Esophagus muscularis mucosa (tissue), 4 donors: ENCODE results near the gene ANKRD23. TPM values are rescaled to one million over a fixed set of nuclear protein-coding genes. Genes with fewer than 3 reads are reported as not detected.

Experiments used
- DNase-seq: peaks from one replicate; pipeline ENCODE4 v3.0.0-alpha.2; 2017; ENCODE audit errors: extremely low spot score
- H3K27ac ChIP-seq, 4 donors: fragments of 200-600 bp; sonication (generic); replicated peaks in 1 of 4; 1 replicate in 3 of 4; 2 replicates in 1 of 4; pipeline ENCODE4 v1.5.1; 2016 to 2019; ENCODE audit warnings: mild to moderate bottlenecking in 1 of 4
- H3K27me3 ChIP-seq, 4 donors: fragments of 200-600 bp; sonication (generic); one replicate each; pipeline versions ENCODE4 v1.5.1 to v1.6.0; 2016 to 2019
- H3K36me3 ChIP-seq, 4 donors: fragments of 200-600 bp; sonication (generic); one replicate each; pipeline ENCODE4 v1.5.1; 2016 to 2019
- H3K4me1 ChIP-seq, 4 donors: fragments of 200-600 bp; sonication (generic); one replicate each; pipeline ENCODE4 v1.5.1; 2016 to 2019
- H3K4me3 ChIP-seq, 4 donors: fragments of 200-600 bp; sonication (generic); 1 replicate in 2 of 4; 2 replicates in 2 of 4; pipeline ENCODE4 v1.5.1; 2016 to 2019; ENCODE audit warnings: mild to moderate bottlenecking in 4 of 4, moderate library complexity in 1 of 4
- H3K9me3 ChIP-seq, 4 donors: fragments of 200-600 bp; sonication (generic); 1 replicate in 3 of 4; 2 replicates in 1 of 4; pipeline ENCODE4 v1.5.1; 2016 to 2019
- EP300 ChIP-seq: sonication (generic); formaldehyde crosslinking; IDR thresholded peaks from one replicate; pipeline ENCODE4 v1.6.1; 2017; ENCODE audit warnings: antibody characterized with exemption
- POLR2A ChIP-seq: fragments of 450-650 bp; IDR thresholded peaks from one replicate; pipeline ENCODE4 v1.6.1; 2017; ENCODE audit warnings: antibody characterized with exemption, moderate library complexity, mild to moderate bottlenecking, low read depth
- POLR2AphosphoS5 ChIP-seq, 2 donors: sonication (generic); formaldehyde crosslinking; IDR thresholded peaks; one replicate each; pipeline ENCODE4 v1.6.1; 2017; ENCODE audit warnings: antibody characterized with exemption in 2 of 2
- WGBS: methylation state at CpG from one replicate; pipeline ENCODE4 v1.1.5; 2018; 5-methylcytosine and 5-hydroxymethylcytosine counted together
- intact Hi-C: fragments of 100-400 bp; cut with DNase I; formaldehyde crosslinking; loops from one replicate; pipeline ENCODE4 v1.15.1; 2023
- total RNA-seq, 4 donors: library from RNA; depleted of rRNA; stranded (reverse); fragments of >200 nt; gene quantifications; one replicate each; pipeline versions ENCODE4 v1.1.0 to v1.2.1, GENCODE V29; 2016
- TF ChIP-seq, protein P1 (sequence below), 3 experiments: fragments of 200-600 bp in 2 of 3; fragments of 450-650 bp in 1 of 3; sonication (generic) in 2 of 3; IDR thresholded peaks; one replicate each; pipeline ENCODE4 v1.5.1; 2017 to 2019; ENCODE audit warnings: antibody characterized with exemption in 3 of 3, mild to moderate bottlenecking in 2 of 3, moderate library complexity in 1 of 3

The ANKRD23 gene
- total RNA-seq, 4 donors from 2014 or later: 2.2 to 6.0 (median 4.2) TPM

DNA sequence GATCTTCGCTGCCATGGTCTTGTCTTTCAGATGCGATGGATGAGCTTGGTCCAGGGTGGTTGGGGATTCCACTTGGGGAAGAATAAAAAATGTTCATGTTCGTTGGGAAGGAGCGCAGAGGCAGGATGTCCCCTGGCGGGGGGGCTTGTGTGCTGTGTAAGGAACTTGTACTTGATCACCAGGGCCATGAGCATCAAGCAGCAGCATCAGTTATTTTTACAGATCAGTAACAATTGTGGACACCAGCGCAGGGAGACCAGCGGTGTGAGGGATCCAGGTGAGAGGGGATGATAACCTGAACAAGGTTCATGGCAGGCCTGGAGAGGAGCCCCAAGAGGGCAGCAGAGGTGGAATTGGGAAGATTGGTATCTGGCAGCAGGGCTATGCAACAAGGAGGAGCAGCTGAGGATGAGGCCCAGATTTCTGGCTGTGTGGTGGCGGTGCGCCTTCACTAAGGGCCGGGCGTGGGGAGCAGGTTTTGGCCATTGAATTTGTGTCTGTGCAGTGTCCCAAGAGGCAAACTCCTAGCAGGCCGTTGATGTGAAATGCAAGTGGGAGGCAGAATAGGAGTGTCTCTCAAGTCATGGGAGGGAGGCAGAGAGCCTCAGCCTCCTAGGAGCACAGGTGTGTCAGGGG is 23.8 kb downstream of the ANKRD23 start:
- intact Hi-C loops: loop anchor here (5.0 to 10.0 kb wide), 2 partner anchors 58 to 185 kb away; partner anchors contain the start of genes CNNM4 and KANSL3
- H3K27me3 ChIP-seq: no peaks in the 10 kb centered on the region
- H3K9me3 ChIP-seq: no peaks in the 10 kb centered on the region
- no peak overlapping the region for H3K27ac ChIP-seq
- peaks cover 59 to 85% (median 83%) of the 10 kb centered on the region in 4 donors for H3K4me1 ChIP-seq
- 86% methylated on average over 11 of the region's 12 CpGs for WGBS
- peaks cover 0 to 23% (median 8%) of the 10 kb centered on the region in 4 donors for H3K36me3 ChIP-seq
- no peak overlapping the region for H3K4me3 ChIP-seq
- no peak for DNase-seq
- TF ChIP-seq POLR2AphosphoS5 (IDR thresholded peaks at IDR 0.05) (no peak), EP300 (no peak), POLR2A (no peak)
- TF ChIP-seq, protein P1, sequence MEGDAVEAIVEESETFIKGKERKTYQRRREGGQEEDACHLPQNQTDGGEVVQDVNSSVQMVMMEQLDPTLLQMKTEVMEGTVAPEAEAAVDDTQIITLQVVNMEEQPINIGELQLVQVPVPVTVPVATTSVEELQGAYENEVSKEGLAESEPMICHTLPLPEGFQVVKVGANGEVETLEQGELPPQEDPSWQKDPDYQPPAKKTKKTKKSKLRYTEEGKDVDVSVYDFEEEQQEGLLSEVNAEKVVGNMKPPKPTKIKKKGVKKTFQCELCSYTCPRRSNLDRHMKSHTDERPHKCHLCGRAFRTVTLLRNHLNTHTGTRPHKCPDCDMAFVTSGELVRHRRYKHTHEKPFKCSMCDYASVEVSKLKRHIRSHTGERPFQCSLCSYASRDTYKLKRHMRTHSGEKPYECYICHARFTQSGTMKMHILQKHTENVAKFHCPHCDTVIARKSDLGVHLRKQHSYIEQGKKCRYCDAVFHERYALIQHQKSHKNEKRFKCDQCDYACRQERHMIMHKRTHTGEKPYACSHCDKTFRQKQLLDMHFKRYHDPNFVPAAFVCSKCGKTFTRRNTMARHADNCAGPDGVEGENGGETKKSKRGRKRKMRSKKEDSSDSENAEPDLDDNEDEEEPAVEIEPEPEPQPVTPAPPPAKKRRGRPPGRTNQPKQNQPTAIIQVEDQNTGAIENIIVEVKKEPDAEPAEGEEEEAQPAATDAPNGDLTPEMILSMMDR (IDR thresholded peaks at IDR 0.05): no peak

GRCh38 chr2:96819128-96819875 is 24.5 kb downstream of the ANKRD23 start:
- no peaks in the 10 kb centered on the region for H3K27me3 ChIP-seq
- H3K27ac ChIP-seq: no peak overlapping the region
- no peak for DNase-seq
- H3K4me1 ChIP-seq: peaks cover 55 to 80% (median 78%) of the 10 kb centered on the region in 4 donors
- H3K36me3 ChIP-seq: peaks cover 0 to 18% (median 5%) of the 10 kb centered on the region in 4 donors
- no peaks in the 10 kb centered on the region for H3K9me3 ChIP-seq
- peak overlapping the region; percentile 4 to 69 (median 16) for H3K4me3 ChIP-seq
- 72% methylated on average over 7 of the region's 10 CpGs for WGBS
- TF ChIP-seq, protein P1 (IDR thresholded peaks at IDR 0.05): no peak
- no peak for TF ChIP-seq POLR2A
- no peak for TF ChIP-seq POLR2AphosphoS5 (IDR thresholded peaks at IDR 0.05)
- no peak for TF ChIP-seq EP300
- intact Hi-C loops: loop anchor here (5.0 to 10.0 kb wide), 2 partner anchors 57 to 185 kb away; partner anchors contain the start of genes CNNM4 and KANSL3

GRCh38 chr2:96817882-96818281 is 25.9 kb downstream of the ANKRD23 start:
- Histone ChIP-seq H3K27ac (peak overlapping the region in 1 of 4 donors; percentile 97), H3K4me1 (peaks cover 49 to 66% (median 64%) of the 10 kb centered on the region in 4 donors), H3K27me3 (no peaks in the 10 kb centered on the region), H3K4me3 (peak overlapping the region; percentile 69 to 98 (median 86)), H3K9me3 (no peaks in the 10 kb centered on the region), H3K36me3 (peaks cover 0 to 12% (median under 1%) of the 10 kb centered on the region in 4 donors)
- 83% methylated on average over 8 of the region's 8 CpGs for WGBS
- intact Hi-C loops: loop anchor here (2.0 to 10.0 kb wide), 3 partner anchors 39 to 183 kb away; partner anchors contain the start of genes CNNM4 and KANSL3
- DNase-seq: no peak
- TF ChIP-seq EP300 (no peak), POLR2AphosphoS5 (IDR thresholded peaks at IDR 0.05) (no peak), POLR2A (no peak)
- TF ChIP-seq, protein P1 (IDR thresholded peaks at IDR 0.05): no peak

DNA sequence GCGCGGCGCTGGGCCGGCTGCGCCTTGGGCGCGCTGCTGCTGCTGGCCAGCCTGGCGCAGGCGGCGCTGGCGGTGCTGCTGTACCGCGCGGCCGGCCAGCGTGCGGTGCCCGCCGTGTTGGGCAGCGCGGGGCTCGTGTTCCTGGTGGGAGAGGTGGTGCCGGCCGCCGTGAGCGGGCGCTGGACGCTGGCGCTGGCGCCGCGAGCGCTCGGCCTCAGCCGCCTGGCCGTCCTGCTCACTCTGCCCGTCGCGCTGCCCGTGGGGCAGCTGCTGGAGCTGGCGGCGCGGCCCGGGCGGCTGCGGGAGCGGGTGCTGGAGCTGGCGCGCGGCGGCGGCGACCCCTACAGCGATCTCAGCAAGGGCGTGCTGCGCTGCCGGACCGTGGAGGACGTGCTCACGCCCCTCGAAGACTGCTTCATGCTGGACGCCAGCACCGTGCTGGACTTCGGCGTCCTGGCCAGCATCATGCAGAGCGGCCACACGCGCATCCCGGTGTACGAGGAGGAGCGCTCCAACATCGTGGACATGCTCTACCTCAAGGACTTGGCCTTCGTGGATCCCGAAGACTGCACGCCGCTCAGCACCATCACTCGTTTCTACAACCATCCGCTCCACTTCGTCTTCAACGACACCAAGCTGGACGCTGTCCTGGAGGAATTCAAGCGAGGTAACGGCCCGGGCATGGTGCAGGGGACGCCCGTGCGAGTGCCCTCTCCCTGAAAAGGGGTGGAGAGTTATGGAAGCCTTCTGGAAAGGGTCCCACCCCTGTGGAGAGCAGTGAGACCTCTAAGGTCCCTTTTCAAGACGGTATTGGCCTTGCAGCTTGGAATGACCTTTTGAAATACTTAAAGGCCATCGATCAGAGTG is 26.8 kb downstream of the ANKRD23 start:
- 12% methylated on average over 14 of the region's 89 CpGs for WGBS
- intact Hi-C loops: loop anchor here (2.0 to 10.0 kb wide), 3 partner anchors 40 to 182 kb away; partner anchors contain the start of genes CNNM4 and KANSL3
- TF ChIP-seq POLR2A: no peak
- TF ChIP-seq EP300: no peak
- no peak for TF ChIP-seq POLR2AphosphoS5 (IDR thresholded peaks at IDR 0.05)
- TF ChIP-seq, protein P1 (IDR thresholded peaks at IDR 0.05): no peak
- DNase-seq: no peak
- peaks cover 0 to 9% (median 0%) of the 10 kb centered on the region in 4 donors for H3K36me3 ChIP-seq
- H3K27me3 ChIP-seq: no peaks in the 10 kb centered on the region
- H3K4me1 ChIP-seq: peaks cover 51 to 61% (median 58%) of the 10 kb centered on the region in 4 donors
- peak overlapping the region; percentile 69 to 98 (median 86) for H3K4me3 ChIP-seq
- H3K9me3 ChIP-seq: no peaks in the 10 kb centered on the region
- peak overlapping the region; percentile 72 to 97 (median 95) for H3K27ac ChIP-seq
